ENCODE data around the gene PHACTR2. TPM values are rescaled to one million over a fixed set of nuclear protein-coding genes. Genes with fewer than 3 reads are reported as not detected.
A peak's percentile ranks its signal among the peaks of the same experiment; 100 is the strongest.

PHACTR2 gene
- total and polyA plus RNA-seq, 2 of the 13 experiments (the other 11 are each of a cell fraction or from before 2014, with no cell fraction given) = 11.3 to 28.2 TPM

- H3K27ac ChIP-seq (ENCODE audit: extremely low read length, insufficient read depth, low read length) = peak overlapping the region; percentile 98
- peak overlapping the region; percentile 94 for H3K9ac ChIP-seq (ENCODE audit: insufficient read depth, low read depth, low read length)
- no TSS peak for BruUV-seq (replicated peaks)
- H4K20me1 ChIP-seq (ENCODE audit: insufficient read depth, low read length) = no peaks in the 10 kb centered on the region
- peaks cover 2% of the 10 kb centered on the region for H3K79me2 ChIP-seq (ENCODE audit: insufficient read depth, low read length)
- no peaks in the 10 kb centered on the region for H3K9me3 ChIP-seq (ENCODE audit: low read length)
- 7% methylated on average over 11 of the region's 12 CpGs for WGBS (ENCODE audit: low lambda C conversion rate)
- no peaks in the 10 kb centered on the region for H3K27me3 ChIP-seq (ENCODE audit: control insufficient read depth in 1 of 2, insufficient read depth in 2 of 2, low read length in 2 of 2)
- FAIRE-seq = no peak
- peaks cover 70% of the 10 kb centered on the region for H3K4me1 ChIP-seq (ENCODE audit: insufficient read depth, low read length)
- no peaks in the 10 kb centered on the region; a peak in 1 of 5 replicates for H3K36me3 ChIP-seq (replicated peaks in 1 of 2; ENCODE audit: control insufficient read depth in 1 of 2, insufficient read depth in 2 of 2, low read length in 2 of 2)
- ChIA-PET CTCF (ENCODE audit: low intra/inter-chr PET ratio, low total read pairs) (no interaction called here), POLR2A (interaction anchor here (0.6 to 4.6 kb wide), 11 partner anchors 12 to 171 kb away, joined by 3 to 48 read pairs (median 4); partner anchors contain the start of genes LTV1 and PHACTR2)
- DNase-seq (ENCODE audit: low spot score) = peak; percentile 49
- in situ Hi-C loops (cut with HindIII; ENCODE audit: extremely low pct_ligation_motif_present, low pct_unique_long_range_greater_than_20kb) = loop anchor here (5.0 kb wide), 1 partner anchor 54 kb away; no protein-coding TSS in a partner anchor
- peak overlapping the region; percentile 55 for H2AFZ ChIP-seq (ENCODE audit: low read length)
- peak overlapping the region; percentile 56 to 74 (median 57) for H3K4me3 ChIP-seq (replicated peaks in 1 of 3; ENCODE audit: insufficient read depth in 1 of 3, low read depth in 2 of 3, low read length in 3 of 3)
- intact Hi-C loops (cut with micrococcal nuclease; ENCODE audit: unreplicated experiment) = loop anchor here (5.0 kb wide), 3 partner anchors 154 to 266 kb away; no protein-coding TSS in a partner anchor
- H3K4me2 ChIP-seq (ENCODE audit: low read depth, low read length) = peak overlapping the region; percentile 98
- 0 out of 3 replicates have a peak, but pooled peaks have one; percentile 1 for ATAC-seq
- TF ChIP-seq MTA1 (CRISPR knock-in tag; IDR thresholded peaks at IDR 0.05; ENCODE audit: borderline replicate concordance) (peak; percentile 54; the same call in 1 of the 2 replicates), RFX1 (IDR thresholded peaks at IDR 0.05) (no peak), TEAD3 (CRISPR knock-in tag; optimal IDR thresholded peaks at IDR 0.05; ENCODE audit: borderline replicate concordance) (peak; percentile 22), ARID5B (CRISPR knock-in tag; IDR thresholded peaks at IDR 0.05) (peak; percentile 11; the same call in 1 of the 2 replicates), ZFX (CRISPR knock-in tag; IDR thresholded peaks at IDR 0.05; ENCODE audit: low read depth) (peak; percentile 73), ZNF274 (CRISPR knock-in tag; IDR thresholded peaks at IDR 0.05) (peak; percentile 58; the same call in 1 of the 2 replicates), AHDC1 (CRISPR knock-in tag; IDR thresholded peaks at IDR 0.05; ENCODE audit: borderline replicate concordance) (0 out of 2 replicates have a peak, but pooled peaks have one; percentile 19), ZSCAN29 (CRISPR knock-in tag; conservative IDR thresholded peaks at IDR 0.05) (0 out of 2 replicates have a peak, but pooled peaks have one; percentile 8), DMTF1 (CRISPR knock-in tag; IDR thresholded peaks at IDR 0.05) (0 out of 2 replicates have a peak, but pooled peaks have one; percentile 71), XRCC5 (optimal IDR thresholded peaks at IDR 0.05; ENCODE audit: low read length) (peak; percentile 51)
Measured at GRCh38 chr6:143746202-143747119, 68.7 kb downstream of the PHACTR2 start.

Data from HepG2 (cell line).